GM19351 (cell line): ENCODE results near the gene PCK2.

Experiments
- ATAC-seq: cut with Tn5 transposase; IDR thresholded peaks from one replicate; pipeline ENCODE4 v1.9.1; 2021; ENCODE audit warnings: mild to moderate bottlenecking, moderate library complexity; ENCODE audit not compliant: unreplicated experiment

The PCK2 gene

GRCh38 chr14:24060984-24061913 lies 32.9 kb upstream of the PCK2 start:
- no peak for ATAC-seq

DNA sequence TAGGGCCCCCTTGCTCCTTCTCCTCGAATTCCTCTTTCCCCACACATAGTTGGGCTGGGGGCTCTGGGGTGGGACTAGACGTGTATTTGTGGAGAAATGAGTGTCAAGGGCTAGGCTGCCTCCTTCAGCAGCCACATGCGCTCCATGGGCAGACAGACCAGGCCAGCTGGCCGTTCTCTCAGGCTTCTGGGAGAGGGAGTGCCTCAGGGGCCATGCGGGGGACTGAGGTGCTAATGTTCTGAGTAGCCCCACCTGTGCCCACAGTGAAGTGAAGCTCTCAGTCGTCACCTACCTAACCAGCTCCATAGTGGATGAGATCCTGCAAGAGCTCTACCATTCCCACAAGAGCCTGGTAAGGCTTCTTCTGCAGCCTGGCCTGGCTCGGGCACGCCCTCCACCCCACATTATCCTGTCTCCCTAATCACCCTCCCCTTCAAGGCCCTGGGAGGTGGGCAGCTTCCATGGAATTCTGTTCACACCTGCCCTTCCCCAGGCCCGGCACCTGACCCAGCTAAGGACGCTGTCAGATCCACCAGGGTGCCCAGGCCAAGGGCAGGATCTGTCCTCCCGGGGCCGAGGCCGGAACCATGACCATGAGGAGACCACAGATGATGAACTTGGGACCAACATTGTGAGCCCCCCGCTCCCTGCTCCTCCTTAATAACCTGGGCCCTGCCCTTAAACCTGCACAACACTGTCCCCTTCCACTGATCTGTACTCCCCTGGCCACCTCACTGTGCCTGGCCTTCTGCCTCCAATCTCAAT lies 31.7 kb upstream of the PCK2 start:
- no peak for ATAC-seq

- ATAC-seq: no peak
Observed at GRCh38 chr14:24063263-24063836, 30.8 kb upstream of the PCK2 start.

GRCh38 chr14:24064091-24064795 lies 29.9 kb upstream of the PCK2 start:
- ATAC-seq: no peak

DNA sequence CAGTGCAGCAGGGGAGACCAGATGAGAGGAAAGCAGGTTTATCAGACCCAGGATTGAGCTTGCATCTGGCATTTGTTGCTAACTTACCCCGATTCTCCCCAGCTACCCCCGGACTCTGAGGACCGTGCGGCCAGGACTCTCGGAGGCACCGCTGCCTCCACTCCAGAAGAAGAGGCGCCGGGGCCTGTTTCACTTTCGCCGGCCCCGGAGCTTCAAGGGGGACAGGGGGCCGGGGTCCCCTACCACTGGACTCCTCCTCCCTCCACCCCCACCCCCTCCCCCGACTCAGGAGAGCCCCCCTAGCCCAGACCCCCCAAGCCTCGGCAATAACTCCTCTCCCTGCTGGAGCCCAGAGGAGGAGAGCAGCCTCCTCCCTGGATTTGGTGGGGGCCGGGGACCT lies 29.3 kb upstream of the PCK2 start:
- ATAC-seq: no peak

DNA sequence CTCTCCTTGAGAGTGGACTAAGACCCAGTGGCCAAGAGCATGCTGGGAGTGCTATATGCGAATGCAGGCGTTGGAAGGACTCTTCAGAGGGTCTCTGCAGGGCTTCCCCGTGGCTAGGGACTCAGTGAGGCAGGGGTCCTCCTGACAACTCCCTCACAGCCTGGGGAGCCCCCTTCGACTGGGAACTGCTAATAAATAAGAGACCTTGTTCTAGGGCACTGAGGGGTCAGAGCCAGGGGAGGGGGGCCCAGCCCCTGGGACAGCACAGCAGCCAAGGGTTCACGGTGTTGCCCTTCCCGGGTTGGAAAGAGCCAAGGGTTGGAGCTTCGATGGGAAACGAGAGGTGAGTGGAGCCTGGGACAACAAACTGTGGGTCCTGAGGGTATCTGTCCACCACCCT lies 28.7 kb upstream of the PCK2 start:
- no peak for ATAC-seq

DNA sequence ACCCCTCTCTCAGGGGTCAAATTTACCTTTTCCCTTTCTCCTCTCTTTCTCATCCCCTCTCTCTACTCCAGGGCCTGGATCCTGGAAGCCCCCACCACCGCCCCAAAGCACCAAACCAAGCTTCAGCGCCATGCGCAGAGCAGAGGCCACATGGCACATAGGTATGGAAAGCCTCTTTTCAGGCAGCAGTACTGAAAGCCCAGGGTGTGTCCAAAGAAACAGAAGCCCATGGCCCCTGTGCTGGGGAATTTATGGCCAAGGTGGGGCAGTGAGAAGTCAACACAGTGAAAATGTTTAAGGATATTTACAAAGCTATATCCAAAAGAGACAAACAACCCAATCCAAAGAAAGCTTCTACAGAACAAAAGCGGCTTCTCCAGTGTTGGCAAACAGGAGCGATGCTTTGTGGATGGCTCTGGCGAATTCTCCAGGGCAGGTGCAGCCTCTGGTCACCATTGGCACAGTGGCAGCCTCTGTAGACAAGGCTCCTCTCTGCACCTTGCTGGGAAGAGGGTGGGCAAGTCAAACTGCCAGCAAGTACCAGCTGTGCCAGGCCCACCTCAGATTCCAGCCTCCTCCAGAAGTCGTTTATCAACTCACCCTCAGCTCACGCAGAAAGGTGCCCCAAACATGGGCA lies 27.5 kb upstream of the PCK2 start:
- no peak for ATAC-seq

- no peak for ATAC-seq
Observed at GRCh38 chr14:24067133-24068082, 26.7 kb upstream of the PCK2 start.

GRCh38 chr14:24068711-24069410 lies 25.2 kb upstream of the PCK2 start:
- no peak for ATAC-seq

DNA sequence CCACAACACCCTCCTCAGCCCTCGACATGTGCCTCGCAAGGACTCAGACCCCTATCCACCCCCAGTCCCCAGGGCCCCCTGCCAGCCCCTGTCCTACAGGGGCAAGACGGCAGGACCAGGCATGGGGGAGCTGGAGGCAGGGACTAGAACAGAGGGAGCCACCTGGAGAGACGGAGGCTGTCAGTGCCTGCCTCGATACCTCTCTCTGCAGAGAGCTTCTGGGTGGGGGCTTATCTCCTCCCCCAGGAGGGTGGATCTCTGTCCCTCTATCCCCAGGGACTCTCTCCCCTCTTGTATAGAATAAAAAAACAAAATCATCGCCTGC lies 24.7 kb upstream of the PCK2 start:
- no peak for ATAC-seq

DNA sequence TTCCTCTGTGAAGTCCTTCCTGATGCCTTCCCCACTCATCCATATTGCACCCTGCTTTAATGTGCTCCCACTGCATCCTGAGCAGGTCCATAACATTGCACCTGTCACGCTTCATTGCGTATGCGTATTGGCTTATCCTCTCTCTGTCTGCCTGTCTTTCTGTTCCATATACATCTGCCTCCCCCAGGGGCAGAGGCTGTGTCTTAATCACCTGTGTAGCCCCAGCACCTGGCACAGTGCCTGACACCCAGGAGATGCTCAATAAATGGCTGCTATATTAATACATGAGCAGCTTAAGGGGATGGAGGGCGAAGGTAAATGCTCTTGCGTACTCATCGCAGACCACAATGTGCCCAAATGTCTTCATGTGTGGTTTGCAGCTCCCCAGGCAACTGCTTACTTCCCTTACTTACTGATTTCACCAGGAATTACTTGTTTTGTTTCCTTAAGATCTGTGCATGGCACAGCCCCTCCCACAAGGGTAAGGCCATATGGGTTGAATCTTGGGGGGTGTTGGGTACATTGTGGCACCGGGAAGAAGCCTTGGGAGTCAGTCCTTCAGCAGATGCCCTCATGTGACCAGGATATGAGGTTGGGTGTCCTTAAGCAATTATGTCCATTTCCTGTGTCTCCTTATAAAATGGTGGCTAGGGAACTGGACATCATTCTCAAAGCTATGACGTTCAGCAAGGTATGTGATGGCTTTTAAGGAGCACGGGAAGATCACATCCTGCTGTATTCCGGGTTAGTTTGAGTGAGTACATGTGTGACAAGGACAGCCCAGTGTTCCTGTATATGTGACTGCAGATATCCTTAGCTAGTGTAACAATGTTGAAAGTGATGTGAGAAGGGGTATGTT lies 23.6 kb upstream of the PCK2 start:
- ATAC-seq: no peak

- no peak for ATAC-seq
Observed at GRCh38 chr14:24071144-24071697, 22.9 kb upstream of the PCK2 start, which contains the start of gene CPNE6. TSS of gene CPNE6 (plus strand) at chr14:24071562. CDS start at chr14:24072937, 1,375 bp downstream.

DNA sequence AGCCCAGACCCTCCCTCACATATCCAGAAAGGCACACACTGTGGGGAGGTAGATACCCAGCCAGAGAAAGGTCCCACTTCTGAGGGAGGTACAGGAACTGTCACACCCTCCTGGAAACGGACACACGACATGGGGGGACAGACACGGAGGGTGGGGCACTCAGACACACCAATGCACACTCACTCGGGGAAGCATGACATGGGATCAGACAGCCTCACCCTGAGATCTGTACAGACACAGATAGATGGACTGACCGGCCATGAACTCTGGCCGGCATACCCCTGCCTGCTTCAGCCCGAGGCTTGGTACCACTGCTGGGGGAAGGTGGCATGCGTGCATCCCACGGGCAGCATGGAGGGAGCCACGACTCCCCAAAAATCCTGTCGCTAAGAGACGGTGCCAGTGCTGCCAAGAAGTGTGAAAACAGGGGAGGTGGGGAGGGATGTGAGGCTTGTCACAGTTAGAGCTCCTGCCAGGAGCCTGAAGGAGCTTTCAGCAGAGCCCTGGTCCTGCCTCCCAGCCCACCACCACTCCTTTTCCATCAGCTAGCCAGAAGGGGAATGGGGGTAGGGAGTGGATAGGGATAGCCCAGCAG lies 22.2 kb upstream of the PCK2 start:
- no peak for ATAC-seq

DNA sequence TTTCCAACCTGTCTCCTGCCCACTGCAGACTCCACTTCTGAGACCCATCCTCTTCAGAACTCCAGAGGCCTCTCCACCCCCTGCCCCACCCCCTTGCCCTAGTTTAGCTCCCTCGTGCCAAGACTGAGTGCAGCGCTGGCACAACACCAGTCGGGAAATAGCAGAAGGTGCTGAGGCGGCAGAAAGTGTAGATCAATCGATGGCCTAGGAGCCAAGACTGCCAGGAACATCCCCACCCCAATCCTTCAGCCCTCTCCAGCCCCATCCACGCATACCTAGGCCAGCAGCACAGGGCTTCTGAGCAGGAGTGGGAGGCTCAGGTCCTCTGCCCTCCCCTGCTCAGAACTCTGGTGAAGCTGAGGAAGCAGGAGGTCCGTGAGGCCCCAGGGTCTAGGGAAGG lies 21.7 kb upstream of the PCK2 start:
- no peak for ATAC-seq

DNA sequence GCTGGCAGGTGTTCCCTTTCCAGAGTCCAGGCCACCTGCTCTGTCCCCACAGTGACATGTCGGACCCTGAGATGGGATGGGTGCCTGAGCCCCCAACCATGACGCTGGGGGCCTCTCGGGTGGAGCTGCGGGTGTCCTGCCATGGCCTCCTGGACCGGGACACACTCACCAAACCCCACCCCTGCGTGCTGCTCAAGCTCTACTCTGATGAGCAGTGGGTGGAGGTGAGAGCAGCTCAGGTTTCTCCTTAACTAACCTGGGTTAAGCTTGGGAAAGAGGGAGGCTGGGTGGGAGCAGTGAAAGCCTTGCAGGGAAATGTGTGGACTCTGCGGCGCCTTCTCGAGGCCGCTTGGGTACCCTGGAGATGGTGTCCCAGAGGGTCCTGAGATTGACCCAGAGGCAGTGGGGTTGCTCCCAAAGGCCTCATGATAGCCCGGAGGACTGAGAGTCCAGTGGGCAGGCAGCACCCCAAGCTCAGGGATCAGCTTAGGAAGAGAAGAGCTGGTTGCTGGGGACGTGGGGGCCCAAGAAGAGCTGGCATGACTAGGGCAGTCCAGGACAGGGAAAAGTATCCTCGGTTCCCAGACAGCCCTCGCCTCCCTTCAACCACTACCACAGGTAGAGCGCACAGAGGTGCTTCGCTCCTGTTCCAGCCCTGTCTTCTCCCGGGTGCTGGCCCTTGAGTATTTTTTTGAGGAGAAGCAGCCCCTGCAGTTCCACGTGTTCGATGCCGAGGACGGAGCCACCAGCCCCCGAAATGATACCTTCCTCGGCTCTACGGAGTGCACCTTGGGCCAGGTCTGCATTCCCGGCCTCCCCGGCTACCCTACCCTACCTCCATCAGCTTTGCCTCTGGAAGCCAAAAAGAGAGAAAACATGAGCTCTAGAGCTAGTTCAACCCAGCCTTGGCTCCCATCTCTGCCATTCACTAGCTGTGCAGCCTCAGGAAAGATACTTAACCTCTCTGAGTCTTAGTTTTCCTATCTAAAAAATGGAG lies 20.9 kb upstream of the PCK2 start:
- ATAC-seq: no peak
